SIG-M5 treated with dmso at 0.1 percent for 504 hours (cell line): Measurements from ENCODE around the gene SLIT3.
"Not testable (repeated sequence)": the region's sequence is repeated elsewhere in the genome, so short reads cannot be mapped to it uniquely, and the experiment has no call there.

Source experiments
- DNase-seq: peaks from one replicate; lab custom pipeline; 2025; ENCODE audit not compliant: unreplicated experiment; lab: John Stamatoyannopoulos, UW

The SLIT3 gene

GRCh38 chr5:168756453-168757391 is 544.2 kb downstream of the SLIT3 start:
- no peak for DNase-seq

- DNase-seq, result no peak
Measured at GRCh38 chr5:168755548-168756093, 545.3 kb downstream of the SLIT3 start.

GRCh38 chr5:168753691-168754254 is 547.2 kb downstream of the SLIT3 start:
- DNase-seq, result no peak

GRCh38 chr5:168752416-168753190 is 548.3 kb downstream of the SLIT3 start:
- DNase-seq, result no peak

GRCh38 chr5:168752012-168752411 is 548.9 kb downstream of the SLIT3 start:
- no peak for DNase-seq

GRCh38 chr5:168750926-168751325 is 550.0 kb downstream of the SLIT3 start:
- no peak for DNase-seq

- DNase-seq, result no peak
Measured at GRCh38 chr5:168749391-168750100, 551.4 kb downstream of the SLIT3 start.

- peak; percentile 43 for DNase-seq
Measured at GRCh38 chr5:168747987-168748777, 552.8 kb downstream of the SLIT3 start.

GRCh38 chr5:168746893-168747640 is 553.9 kb downstream of the SLIT3 start:
- DNase-seq, result no peak

- not testable (repeated sequence) for DNase-seq
Measured at GRCh38 chr5:168746126-168746892, 554.6 kb downstream of the SLIT3 start.

GRCh38 chr5:168743617-168744016 is 557.3 kb downstream of the SLIT3 start:
- DNase-seq, result no peak

- not testable (repeated sequence) for DNase-seq
Measured at GRCh38 chr5:168742311-168742710, 558.6 kb downstream of the SLIT3 start.

- no peak for DNase-seq
Measured at GRCh38 chr5:168740811-168741213, 560.1 kb downstream of the SLIT3 start.

GRCh38 chr5:168740092-168740800 is 560.7 kb downstream of the SLIT3 start:
- DNase-seq, result no peak

- no peak for DNase-seq
Measured at GRCh38 chr5:168737066-168737465, 563.9 kb downstream of the SLIT3 start.

- DNase-seq, result no peak
Measured at GRCh38 chr5:168736281-168736831, 564.6 kb downstream of the SLIT3 start.

- no peak for DNase-seq
Measured at GRCh38 chr5:168734620-168735300, 566.2 kb downstream of the SLIT3 start.
